GM18508 (cell line): Measurements from ENCODE around the gene TRIM56.
"Not testable (repeated sequence)": the region's sequence is repeated elsewhere in the genome, so short reads cannot be mapped to it uniquely, and the experiment has no call there.

Experiments used
- ATAC-seq: cut with Tn5 transposase; IDR thresholded peaks from one replicate; pipeline ENCODE4 v1.9.1; 2021; ENCODE audit warnings: moderate number of reproducible peaks; ENCODE audit not compliant: insufficient read depth, unreplicated experiment

The TRIM56 gene

GRCh38 chr7:101085162-101085964 lies at the start of gene TRIM56:
TRIM56 (plus strand) TSS chr7:101085481; CDS start chr7:101087313, 1,832 bp downstream.
- no peak for ATAC-seq

- no peak for ATAC-seq
Observed at GRCh38 chr7:101035941-101036340, 49.3 kb upstream of the TRIM56 start.

- not testable (repeated sequence) for ATAC-seq
Observed at GRCh38 chr7:101041283-101041682, 44.0 kb upstream of the TRIM56 start.

GRCh38 chr7:101058355-101058754 lies 26.9 kb upstream of the TRIM56 start:
- ATAC-seq = no peak

- ATAC-seq = no peak
Observed at GRCh38 chr7:101059620-101059942, 25.7 kb upstream of the TRIM56 start.

- ATAC-seq = no peak
Observed at GRCh38 chr7:101060992-101061391, 24.3 kb upstream of the TRIM56 start.

- not testable (repeated sequence) for ATAC-seq
Observed at GRCh38 chr7:101064176-101064550, 21.1 kb upstream of the TRIM56 start.

GRCh38 chr7:101065162-101065561 lies 20.1 kb upstream of the TRIM56 start:
- ATAC-seq = not testable (repeated sequence)

- no peak for ATAC-seq
Observed at GRCh38 chr7:101066141-101066832, 19.0 kb upstream of the TRIM56 start.

GRCh38 chr7:101066833-101067177 lies 18.5 kb upstream of the TRIM56 start:
- ATAC-seq = no peak

GRCh38 chr7:101068401-101068800 lies 16.9 kb upstream of the TRIM56 start:
- no peak for ATAC-seq

- ATAC-seq = not testable (repeated sequence)
Observed at GRCh38 chr7:101071362-101072104, 13.7 kb upstream of the TRIM56 start.

- ATAC-seq = no peak
Observed at GRCh38 chr7:101075646-101076045, 9.6 kb upstream of the TRIM56 start.

- ATAC-seq = not testable (repeated sequence)
Observed at GRCh38 chr7:101076183-101076582, 9.1 kb upstream of the TRIM56 start.

GRCh38 chr7:101077303-101078086 lies 7.8 kb upstream of the TRIM56 start:
- ATAC-seq = no peak

GRCh38 chr7:101081432-101081831 lies 3.8 kb upstream of the TRIM56 start:
- no peak for ATAC-seq

- no peak for ATAC-seq
Observed at GRCh38 chr7:101084865-101085161, 468 bp upstream of the TRIM56 start.

GRCh38 chr7:101087334-101088068 lies 2.2 kb downstream of the TRIM56 start:
- no peak for ATAC-seq

- no peak for ATAC-seq
Observed at GRCh38 chr7:101088069-101088425, 2.8 kb downstream of the TRIM56 start.
